Lung microvascular endothelial cell (primary cell): ENCODE measurements around the gene FHIT. TPM values are rescaled to one million over a fixed set of nuclear protein-coding genes. Genes with fewer than 3 reads are reported as not detected.

Experiments used
- DNase-seq, 2 donors: peaks; one replicate each; pipeline versions ENCODE4 v3.0.0 to v3.0.0-alpha.2; 2010; ENCODE audit warnings: low read depth in 2 of 2
- total RNA-seq: library from RNA; depleted of rRNA; stranded (reverse); fragments of >200 nt; gene quantifications from 2 replicates; pipeline ENCODE4 v1.2.1, GENCODE V29; 2014

FHIT gene
- total RNA-seq, 1 donor from 2014 or later, result 0.79 TPM

- DNase-seq, result no peak
These were observed 605.5 kb downstream of the FHIT start for GRCh38 chr3:60645801-60646200.

DNA sequence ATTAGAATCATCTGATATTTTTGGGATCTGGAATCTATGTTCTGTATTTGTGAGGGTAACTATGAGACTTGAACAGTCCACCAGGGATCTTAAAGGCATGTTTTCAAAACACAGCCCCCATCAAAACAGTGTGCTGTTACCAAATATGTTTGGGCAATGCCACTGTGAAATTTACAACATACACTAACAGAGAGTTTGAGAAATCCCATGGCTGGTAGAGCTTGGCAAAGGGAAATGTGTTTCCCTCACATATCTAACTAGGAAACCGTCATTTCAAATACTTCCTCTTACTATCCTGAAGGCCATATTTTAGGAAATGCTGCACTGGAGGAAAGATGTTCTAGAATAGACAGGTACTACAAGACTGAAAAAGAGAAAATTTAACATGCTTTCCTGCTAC lies 607.4 kb downstream of the FHIT start:
- DNase-seq, result no peak

DNA sequence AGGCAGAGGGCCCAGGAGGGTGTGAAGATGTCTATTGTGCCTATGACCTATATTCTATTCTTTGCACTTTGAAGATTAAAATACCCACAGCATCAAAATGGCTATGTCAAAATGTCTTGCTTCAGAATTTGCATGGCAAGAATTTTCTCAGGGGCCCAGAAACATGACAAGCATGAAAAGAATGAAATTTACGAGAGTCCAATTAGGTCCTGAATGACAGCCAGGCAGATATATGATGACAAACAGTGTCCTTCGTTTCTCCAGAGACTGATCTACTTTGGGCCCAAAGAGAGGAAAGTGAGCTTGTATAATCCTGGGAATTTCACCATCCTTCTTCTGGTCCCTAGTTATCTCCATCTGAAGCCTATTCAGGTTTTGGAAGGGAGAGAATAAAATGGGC lies 609.9 kb downstream of the FHIT start:
- no peak for DNase-seq

- DNase-seq, result no peak
These were observed 614.4 kb downstream of the FHIT start for GRCh38 chr3:60636846-60637245.

- DNase-seq, result no peak
These were observed 617.6 kb downstream of the FHIT start for GRCh38 chr3:60633644-60634043.

DNA sequence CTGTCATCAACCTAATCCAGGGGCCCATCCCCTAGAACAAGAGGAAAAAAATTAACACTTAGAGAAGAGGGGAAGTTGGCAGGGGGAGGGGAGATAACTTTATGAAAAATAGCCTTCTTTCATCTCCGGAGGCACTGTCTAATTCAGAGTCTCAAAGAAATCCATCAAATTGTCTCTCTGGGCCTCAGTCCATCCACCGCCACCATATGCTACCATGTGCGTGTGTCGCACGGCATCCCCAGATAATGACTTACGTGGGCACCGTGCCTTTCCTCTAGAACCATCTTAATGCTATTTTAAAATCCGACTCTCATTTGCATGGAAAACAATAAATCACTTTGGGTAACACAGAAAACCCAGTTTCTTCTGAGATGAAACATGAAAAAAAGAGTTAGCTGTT lies 619.7 kb downstream of the FHIT start:
- DNase-seq, result no peak

- DNase-seq, result no peak
These were observed 620.3 kb downstream of the FHIT start for GRCh38 chr3:60630953-60631352.

DNA sequence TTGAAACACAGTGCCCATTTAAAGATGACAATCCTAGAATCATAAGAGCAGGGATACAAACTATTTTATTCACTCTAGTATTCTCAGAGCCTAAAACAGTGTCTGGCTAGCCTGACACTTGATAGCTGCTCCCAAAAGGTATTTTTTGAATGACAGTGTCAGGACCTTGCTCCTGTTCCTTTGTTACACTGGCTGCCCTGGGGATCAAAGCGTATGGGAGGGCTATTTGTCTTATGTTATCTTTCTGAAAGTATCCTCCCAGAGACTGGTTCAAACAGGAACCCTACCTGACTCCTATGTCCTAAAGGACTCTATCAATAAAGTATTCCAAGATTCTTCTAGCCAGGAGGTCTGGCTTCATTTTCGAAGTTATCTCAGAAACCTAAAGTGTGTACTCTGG lies 621.4 kb downstream of the FHIT start:
- no peak for DNase-seq

DNA sequence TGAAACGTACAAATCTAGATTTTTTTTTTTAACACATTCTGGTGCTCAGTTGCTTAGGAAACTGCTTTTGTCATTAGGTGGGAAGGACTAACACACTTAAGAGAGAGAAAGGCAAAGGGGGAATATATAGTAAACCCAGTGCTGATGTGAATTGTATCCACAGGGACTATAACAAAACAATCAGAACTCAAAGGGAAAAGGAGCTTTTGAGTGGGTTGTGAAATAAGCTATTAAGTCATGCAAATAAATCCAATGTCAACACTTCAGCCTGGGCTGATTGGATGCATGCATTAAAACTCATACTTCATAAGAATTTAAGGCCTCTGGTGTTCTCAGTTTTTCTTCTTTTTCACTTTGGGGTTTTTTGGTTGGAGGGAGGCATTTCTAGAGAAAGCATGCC lies 628.9 kb downstream of the FHIT start:
- DNase-seq, result no peak

GRCh38 chr3:60617188-60617587 lies 634.1 kb downstream of the FHIT start:
- no peak for DNase-seq

- DNase-seq, result no peak
These were observed 637.4 kb downstream of the FHIT start for GRCh38 chr3:60613769-60614303.

GRCh38 chr3:60610441-60611112 lies 640.7 kb downstream of the FHIT start:
- DNase-seq, result no peak

DNA sequence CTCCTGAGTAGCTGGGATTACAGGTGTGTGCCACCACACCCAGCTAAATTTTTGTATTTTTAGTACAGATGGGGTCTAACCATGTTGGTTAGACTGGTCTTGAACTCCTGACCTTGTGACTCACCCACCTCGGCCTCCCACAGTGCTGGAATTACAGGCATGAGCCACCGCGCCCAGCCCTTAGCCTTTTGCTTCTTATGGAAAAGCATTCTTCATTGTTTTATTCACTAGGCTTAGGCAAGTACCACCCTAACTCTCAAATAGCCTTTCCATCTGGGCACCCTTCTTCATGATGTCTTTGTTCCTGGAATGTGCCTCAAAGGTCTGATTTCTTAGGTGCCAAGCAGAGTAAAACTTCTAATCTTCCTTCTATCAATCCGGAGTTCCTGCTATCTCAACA lies 641.8 kb downstream of the FHIT start:
- no peak for DNase-seq

DNA sequence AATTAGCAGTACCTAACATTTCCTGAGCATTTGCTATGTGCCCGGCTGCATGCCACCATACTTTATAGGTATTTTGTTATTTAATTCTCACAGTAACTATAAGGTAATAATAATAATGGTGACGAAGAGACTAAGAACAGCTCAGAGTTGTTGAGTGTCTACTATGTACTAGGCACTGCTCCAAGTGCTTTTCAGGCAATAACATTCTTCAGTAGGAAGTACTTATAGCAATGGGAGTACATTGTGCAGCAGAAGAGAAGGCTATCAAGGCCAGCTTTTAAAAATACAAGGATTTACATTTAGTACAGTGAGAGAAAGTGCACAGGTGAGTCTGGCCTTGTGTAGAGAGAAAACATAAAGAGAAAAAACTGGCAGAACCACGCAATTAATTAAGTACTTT lies 647.4 kb downstream of the FHIT start:
- no peak for DNase-seq

GRCh38 chr3:60600848-60601247 lies 650.4 kb downstream of the FHIT start:
- no peak for DNase-seq

- no peak for DNase-seq
These were observed 651.7 kb downstream of the FHIT start for GRCh38 chr3:60599586-60599985.

GRCh38 chr3:60598671-60599070 lies 652.6 kb downstream of the FHIT start:
- DNase-seq, result no peak

DNA sequence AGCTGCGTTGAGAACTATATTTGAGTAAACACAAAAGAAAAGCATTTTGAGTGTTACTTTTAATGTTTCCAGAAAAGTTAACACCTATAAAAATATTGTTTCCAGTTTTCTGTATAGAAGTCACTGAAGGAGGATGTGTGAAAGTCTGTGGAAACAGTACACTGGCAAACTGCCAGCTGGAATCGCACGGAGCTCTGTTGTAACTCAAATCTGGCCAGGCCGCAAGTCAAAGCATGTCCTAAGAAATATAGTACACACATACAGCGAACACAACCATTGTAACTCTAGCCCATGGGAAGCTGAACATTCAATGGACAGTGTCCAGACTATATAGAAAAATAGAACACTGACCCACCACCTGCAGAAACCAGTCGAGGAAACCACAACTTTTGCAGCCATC lies 657.2 kb downstream of the FHIT start:
- DNase-seq, result peak in 1 of 2 donors; percentile 4

- no peak for DNase-seq
These were observed 660.0 kb downstream of the FHIT start for GRCh38 chr3:60591267-60591666.

DNA sequence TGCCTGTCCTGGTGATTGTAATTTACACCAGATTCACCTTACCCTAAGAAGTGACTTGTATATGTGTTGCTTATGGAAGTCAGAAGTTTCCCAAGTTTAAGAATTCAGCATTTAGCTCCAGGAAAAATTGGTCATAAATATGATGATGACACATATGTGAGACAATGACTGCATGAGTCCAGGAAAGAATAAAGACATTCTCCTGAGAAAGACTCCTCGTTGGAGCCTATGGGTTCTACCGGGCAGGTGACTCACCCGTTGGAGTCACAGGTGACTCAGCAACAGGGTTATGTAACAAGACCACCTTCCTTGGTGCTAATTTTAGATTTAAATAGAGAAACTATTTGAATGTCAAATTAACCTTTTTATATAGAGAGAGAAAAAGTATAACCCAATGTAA lies 662.4 kb downstream of the FHIT start:
- no peak for DNase-seq

GRCh38 chr3:60585918-60586317 lies 665.3 kb downstream of the FHIT start:
- no peak for DNase-seq

DNA sequence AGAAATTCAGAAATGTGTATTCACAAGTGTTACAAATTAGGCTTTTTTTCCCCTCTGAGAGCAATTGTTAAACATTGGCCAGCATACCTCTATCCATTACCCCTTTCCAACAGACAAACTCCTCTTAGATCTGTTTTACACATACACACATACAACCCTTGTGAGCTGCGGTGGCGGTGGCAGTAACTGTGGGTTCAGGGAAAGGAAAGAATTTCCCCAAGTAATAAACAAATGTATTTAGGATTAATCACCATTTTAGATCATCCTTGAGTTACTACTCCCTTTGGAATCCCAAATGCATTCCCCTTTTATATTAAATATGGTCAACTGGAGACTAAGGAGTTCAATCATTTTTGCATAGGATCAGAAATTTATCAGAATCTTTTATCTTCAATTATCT lies 667.0 kb downstream of the FHIT start:
- no peak for DNase-seq

GRCh38 chr3:60582288-60582687 lies 669.0 kb downstream of the FHIT start:
- no peak for DNase-seq

- no peak for DNase-seq
These were observed 670.4 kb downstream of the FHIT start for GRCh38 chr3:60580809-60581208.
